ENCODE measurements around the gene PRKCZ. TPM values are rescaled to one million over a fixed set of nuclear protein-coding genes. Genes with fewer than 3 reads are reported as not detected.

The PRKCZ gene
- total RNA-seq, 2 donors from 2014 or later, result 9.6 to 10.9 TPM

GRCh38 chr1:2176615-2177014, 126.4 kb downstream of the PRKCZ start:
- Histone ChIP-seq H3K4me1 (no peaks in the 10 kb centered on the region), H3K9me3 (no peaks in the 10 kb centered on the region), H3K27ac (no peak overlapping the region), H3K4me3 (no peak overlapping the region), H3K36me3 (replicated peaks in 1 of 2; ENCODE audit: insufficient read depth in 1 of 2, low read depth in 2 of 2) (peaks cover 0 to 2% of the 10 kb centered on the region in 2 donors), H3K27me3 (no peaks in the 10 kb centered on the region)
- WGBS, 2 donors, result 80 to 88% methylated on average over 7 to 10 of the region's 10 CpGs
- TF ChIP-seq, protein P1, sequence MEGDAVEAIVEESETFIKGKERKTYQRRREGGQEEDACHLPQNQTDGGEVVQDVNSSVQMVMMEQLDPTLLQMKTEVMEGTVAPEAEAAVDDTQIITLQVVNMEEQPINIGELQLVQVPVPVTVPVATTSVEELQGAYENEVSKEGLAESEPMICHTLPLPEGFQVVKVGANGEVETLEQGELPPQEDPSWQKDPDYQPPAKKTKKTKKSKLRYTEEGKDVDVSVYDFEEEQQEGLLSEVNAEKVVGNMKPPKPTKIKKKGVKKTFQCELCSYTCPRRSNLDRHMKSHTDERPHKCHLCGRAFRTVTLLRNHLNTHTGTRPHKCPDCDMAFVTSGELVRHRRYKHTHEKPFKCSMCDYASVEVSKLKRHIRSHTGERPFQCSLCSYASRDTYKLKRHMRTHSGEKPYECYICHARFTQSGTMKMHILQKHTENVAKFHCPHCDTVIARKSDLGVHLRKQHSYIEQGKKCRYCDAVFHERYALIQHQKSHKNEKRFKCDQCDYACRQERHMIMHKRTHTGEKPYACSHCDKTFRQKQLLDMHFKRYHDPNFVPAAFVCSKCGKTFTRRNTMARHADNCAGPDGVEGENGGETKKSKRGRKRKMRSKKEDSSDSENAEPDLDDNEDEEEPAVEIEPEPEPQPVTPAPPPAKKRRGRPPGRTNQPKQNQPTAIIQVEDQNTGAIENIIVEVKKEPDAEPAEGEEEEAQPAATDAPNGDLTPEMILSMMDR (IDR thresholded peaks at IDR 0.05), result no peak
- TF ChIP-seq POLR2A (IDR thresholded peaks at IDR 0.05), result no peak
- no peak for ATAC-seq
- intact Hi-C loops (cut with DNase I), result no loop called here
- DNase-seq, result no peak

DNA sequence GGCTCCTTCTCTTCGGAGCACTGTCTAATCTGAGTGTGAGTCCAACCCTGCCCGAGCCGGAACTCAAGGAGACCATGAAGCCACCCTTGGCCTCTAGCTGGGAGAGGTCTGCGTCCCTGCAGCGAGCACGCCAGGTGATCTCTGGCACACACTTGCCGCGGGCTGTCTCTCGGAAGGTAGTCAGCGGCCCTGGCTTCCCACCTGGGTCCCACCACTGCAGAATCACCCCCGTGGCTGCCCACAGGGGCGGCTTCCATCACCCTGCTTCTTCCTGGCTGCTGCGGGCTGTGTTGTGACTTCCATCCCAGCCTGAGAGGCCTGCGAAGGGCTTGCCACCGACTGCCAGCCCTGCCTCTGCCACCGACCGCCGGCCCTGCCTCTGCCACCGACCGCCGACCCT, 127.3 kb downstream of the PRKCZ start:
- intact Hi-C loops (cut with DNase I), result no loop called here
- Histone ChIP-seq H3K27ac (no peak overlapping the region), H3K4me1 (no peaks in the 10 kb centered on the region), H3K9me3 (no peaks in the 10 kb centered on the region), H3K27me3 (no peaks in the 10 kb centered on the region), H3K4me3 (no peak overlapping the region), H3K36me3 (replicated peaks in 1 of 2; ENCODE audit: insufficient read depth in 1 of 2, low read depth in 2 of 2) (no peaks in the 10 kb centered on the region)
- 90 to 92% methylated on average over 2 to 21 of the region's 21 CpGs for WGBS, 2 donors
- TF ChIP-seq POLR2A (IDR thresholded peaks at IDR 0.05), result no peak
- TF ChIP-seq, protein P1 (IDR thresholded peaks at IDR 0.05), result no peak
- ATAC-seq (no peak), DNase-seq (no peak)

GRCh38 chr1:2177946-2178538, 127.8 kb downstream of the PRKCZ start:
- H3K4me1 ChIP-seq, result no peaks in the 10 kb centered on the region
- H3K9me3 ChIP-seq, result no peaks in the 10 kb centered on the region
- no peaks in the 10 kb centered on the region for H3K36me3 ChIP-seq (replicated peaks in 1 of 2; ENCODE audit: insufficient read depth in 1 of 2, low read depth in 2 of 2)
- intact Hi-C loops (cut with DNase I), result no loop called here
- H3K4me3 ChIP-seq, result no peak overlapping the region
- TF ChIP-seq, protein P1 (IDR thresholded peaks at IDR 0.05), result no peak
- TF ChIP-seq POLR2A (IDR thresholded peaks at IDR 0.05), result no peak
- no peak for ATAC-seq
- 91 to 100% methylated on average over 5 to 18 of the region's 18 CpGs for WGBS, 2 donors
- no peaks in the 10 kb centered on the region for H3K27me3 ChIP-seq
- DNase-seq, result no peak
- no peak overlapping the region for H3K27ac ChIP-seq

GRCh38 chr1:2178875-2179274, 128.7 kb downstream of the PRKCZ start:
- Histone ChIP-seq H3K4me1 (no peaks in the 10 kb centered on the region), H3K36me3 (replicated peaks in 1 of 2; ENCODE audit: insufficient read depth in 1 of 2, low read depth in 2 of 2) (no peaks in the 10 kb centered on the region), H3K9me3 (no peaks in the 10 kb centered on the region), H3K27me3 (no peaks in the 10 kb centered on the region), H3K27ac (no peak overlapping the region), H3K4me3 (no peak overlapping the region)
- no peak for TF ChIP-seq POLR2A (IDR thresholded peaks at IDR 0.05)
- TF ChIP-seq, protein P1 (IDR thresholded peaks at IDR 0.05), result no peak
- DNase-seq, result no peak
- intact Hi-C loops (cut with DNase I), result no loop called here
- no peak for ATAC-seq
- WGBS, 2 donors, result 88% methylated on average over 15 of the region's 16 CpGs; no CpG with 5 or more reads in 1 of the 2 donors
